Omental fat pad (tissue), 4 donors: Measurements from ENCODE around the gene TIGD2. TPM values are rescaled to one million over a fixed set of nuclear protein-coding genes. Genes with fewer than 3 reads are reported as not detected.

Experiments used
- ATAC-seq: fragments of 150-250 bp; one replicate; pipeline ENCODE4 v1.9.1; 2016; ENCODE audit warnings: mild to moderate bottlenecking, moderate library complexity; ENCODE audit not compliant: low FRiP score
- DNase-seq: peaks from one replicate; pipeline ENCODE4 v3.0.0-alpha.2; 2019; ENCODE audit warnings: low spot score
- CTCF ChIP-seq, 3 donors: fragments of 450-650 bp; IDR thresholded peaks; one replicate each; pipeline ENCODE4 v1.5.1; 2016 to 2017; ENCODE audit warnings: antibody characterized with exemption in 3 of 3, mild to moderate bottlenecking in 3 of 3, moderate library complexity in 2 of 3
- total RNA-seq, 4 donors: library from RNA; depleted of rRNA; stranded (reverse); fragments of >200 nt; gene quantifications; one replicate each; pipeline ENCODE4 v1.1.0, GENCODE V29; 2016

The TIGD2 gene
- total RNA-seq, 4 donors from 2014 or later, result 4.0 to 6.4 (median 4.4) TPM

DNA sequence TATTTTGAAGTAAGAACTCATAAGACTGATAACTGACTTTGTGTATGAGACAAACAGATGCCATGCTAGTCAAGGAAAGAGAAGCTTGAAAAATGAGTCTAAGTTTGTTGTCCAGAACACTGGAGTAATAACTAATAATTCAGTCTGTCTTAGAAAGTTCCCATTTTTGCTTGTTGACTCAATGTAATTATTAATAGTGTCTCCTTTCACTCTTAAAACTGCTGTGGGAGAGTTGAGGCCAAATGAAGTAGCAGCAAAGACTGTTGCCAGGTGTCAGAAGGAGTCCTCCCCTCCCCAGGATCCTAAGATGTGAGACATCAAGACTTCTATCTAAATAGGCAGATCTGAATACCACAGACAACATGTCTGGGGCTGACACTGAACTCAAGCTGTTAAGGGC lies 33.6 kb upstream of the TIGD2 start:
- no peak for DNase-seq
- no peak for TF ChIP-seq CTCF (IDR thresholded peaks at IDR 0.05)
- ATAC-seq, result no peak

DNA sequence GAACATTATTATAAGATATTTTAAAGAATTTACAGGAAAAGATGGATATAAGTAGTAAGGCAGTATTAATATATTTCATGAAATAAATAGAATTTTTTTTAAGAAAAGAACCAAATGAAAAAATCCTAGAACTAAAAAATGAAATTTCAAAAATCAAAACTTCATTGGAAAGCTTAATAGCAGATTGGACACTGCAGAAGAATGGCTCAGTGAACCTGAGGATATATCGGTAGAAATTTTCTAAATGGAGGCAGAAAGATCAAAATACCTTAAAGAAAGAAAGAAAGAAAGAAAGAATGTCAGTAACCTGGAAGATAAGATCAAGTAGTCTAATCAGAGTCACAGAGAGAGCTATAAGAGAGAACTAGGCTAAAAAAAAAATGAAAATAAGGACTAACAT lies 33.0 kb upstream of the TIGD2 start:
- DNase-seq (no peak), ATAC-seq (no peak)
- no peak for TF ChIP-seq CTCF (IDR thresholded peaks at IDR 0.05)

GRCh38 chr4:89099034-89099433 lies 12.3 kb upstream of the TIGD2 start:
- no peak for TF ChIP-seq CTCF (IDR thresholded peaks at IDR 0.05)
- DNase-seq (no peak), ATAC-seq (no peak)

- no peak for ATAC-seq
- no peak for DNase-seq
- no peak for TF ChIP-seq CTCF (IDR thresholded peaks at IDR 0.05)
These were observed 11.9 kb upstream of the TIGD2 start for GRCh38 chr4:89099471-89099870.

- no peak for ATAC-seq
- TF ChIP-seq CTCF (IDR thresholded peaks at IDR 0.05), result no peak
- no peak for DNase-seq
These were observed 10.5 kb upstream of the TIGD2 start for GRCh38 chr4:89100853-89101252.

DNA sequence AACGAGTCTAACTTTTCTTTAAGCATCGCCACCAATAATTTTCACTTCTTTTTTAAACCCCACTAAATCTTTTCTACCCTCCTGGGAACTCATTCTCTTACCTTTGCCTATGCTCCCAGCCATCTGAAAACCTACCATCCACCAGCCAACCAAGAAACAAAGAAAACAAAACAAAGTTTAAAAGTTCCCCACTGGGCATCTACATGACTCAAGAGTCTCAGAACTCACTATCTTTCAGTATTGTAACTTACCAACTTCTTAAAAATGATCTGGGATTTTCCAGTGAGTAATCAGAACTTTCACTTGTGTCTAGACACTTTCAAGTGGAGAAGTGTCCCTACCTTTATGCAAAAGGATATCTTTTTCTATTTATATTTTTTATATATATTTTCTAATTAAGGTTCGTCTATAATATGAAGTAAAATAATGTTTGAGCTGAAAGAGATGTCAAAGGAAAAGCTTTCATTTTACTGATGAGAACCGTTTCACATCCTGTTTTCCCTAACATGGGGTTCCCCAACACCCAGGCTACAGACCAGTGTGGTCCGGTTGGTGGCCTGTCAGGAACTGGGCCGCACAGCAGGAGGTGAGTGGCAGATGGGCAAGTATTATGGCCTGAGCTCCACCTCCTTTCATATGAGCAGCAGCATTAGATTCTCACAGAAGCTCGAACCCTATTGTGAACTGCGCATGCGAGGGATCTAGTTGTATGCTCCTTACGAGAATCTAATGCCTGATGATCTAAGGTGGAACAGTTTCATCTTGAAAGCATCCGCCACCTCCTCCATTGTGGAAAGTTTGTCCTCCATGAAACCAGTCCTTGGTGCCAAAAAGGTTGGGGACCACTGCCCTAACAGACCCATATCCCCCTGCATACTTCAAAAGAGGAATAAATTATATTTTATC lies 9.8 kb upstream of the TIGD2 start:
- no peak for ATAC-seq
- TF ChIP-seq CTCF (IDR thresholded peaks at IDR 0.05), result no peak
- DNase-seq, result no peak

DNA sequence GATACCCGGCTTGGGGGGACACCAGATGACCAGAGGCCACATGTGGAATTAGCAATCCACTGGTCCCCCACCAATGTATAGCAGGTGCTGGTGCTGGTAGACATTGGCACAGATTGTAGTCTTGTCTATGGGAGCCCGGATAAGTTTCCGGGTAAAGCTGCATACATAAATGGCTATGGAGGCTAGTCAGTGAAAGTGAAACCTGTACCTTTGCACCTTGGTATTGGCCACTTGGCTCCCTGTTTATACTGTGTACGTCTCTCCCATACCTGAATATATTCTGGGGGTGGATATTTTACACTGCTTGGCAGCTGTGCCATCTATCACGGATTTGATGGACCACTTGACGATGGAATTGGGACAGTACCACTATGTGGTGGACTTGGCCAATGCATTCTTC lies 5.6 kb upstream of the TIGD2 start:
- TF ChIP-seq CTCF (IDR thresholded peaks at IDR 0.05), result no peak
- ATAC-seq, result no peak
- no peak for DNase-seq
